GM12875 (cell line): Measurements from ENCODE around the gene FXYD3.
"Not testable (repeated sequence)": the region's sequence is repeated elsewhere in the genome, so short reads cannot be mapped to it uniquely, and the experiment has no call there.

ENCODE experiments used
- H3K4me3 ChIP-seq: one replicate; pipeline ENCODE4 v1.5.1; 2011; ENCODE audit warnings: low read depth, low read length, control low read depth
- TF ChIP-seq, protein P1 (sequence below): IDR thresholded peaks from 2 replicates; pipeline ENCODE4 v1.5.1; 2011; ENCODE audit warnings: low read depth, mild to moderate bottlenecking, control low read depth, inconsistent platforms, low read length, moderate library complexity, borderline replicate concordance; ENCODE audit not compliant: insufficient read depth

FXYD3 gene

DNA sequence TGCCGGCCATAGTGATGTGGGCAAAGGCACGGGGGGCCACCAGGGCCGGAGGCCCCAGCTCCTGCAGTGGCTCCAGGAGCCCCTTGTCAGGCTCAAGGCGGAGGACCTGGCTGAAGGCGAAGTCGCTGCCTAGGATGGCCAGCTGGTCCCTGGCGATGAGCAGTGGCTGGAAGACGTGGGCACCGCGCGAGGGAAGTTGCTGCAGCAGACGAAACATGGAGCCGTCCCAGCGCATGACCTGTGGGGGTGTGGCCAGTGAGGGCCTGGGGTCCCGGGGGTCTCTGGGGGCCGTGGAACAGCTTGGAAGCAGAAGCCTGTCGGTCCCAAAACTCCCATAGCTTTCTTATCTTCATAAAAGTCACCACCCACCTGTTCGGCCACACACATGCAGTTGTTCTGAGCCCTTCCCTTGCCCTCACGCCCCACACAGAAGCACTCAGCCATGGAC, 9.7 kb downstream of the FXYD3 start:
- TF ChIP-seq, protein P1, sequence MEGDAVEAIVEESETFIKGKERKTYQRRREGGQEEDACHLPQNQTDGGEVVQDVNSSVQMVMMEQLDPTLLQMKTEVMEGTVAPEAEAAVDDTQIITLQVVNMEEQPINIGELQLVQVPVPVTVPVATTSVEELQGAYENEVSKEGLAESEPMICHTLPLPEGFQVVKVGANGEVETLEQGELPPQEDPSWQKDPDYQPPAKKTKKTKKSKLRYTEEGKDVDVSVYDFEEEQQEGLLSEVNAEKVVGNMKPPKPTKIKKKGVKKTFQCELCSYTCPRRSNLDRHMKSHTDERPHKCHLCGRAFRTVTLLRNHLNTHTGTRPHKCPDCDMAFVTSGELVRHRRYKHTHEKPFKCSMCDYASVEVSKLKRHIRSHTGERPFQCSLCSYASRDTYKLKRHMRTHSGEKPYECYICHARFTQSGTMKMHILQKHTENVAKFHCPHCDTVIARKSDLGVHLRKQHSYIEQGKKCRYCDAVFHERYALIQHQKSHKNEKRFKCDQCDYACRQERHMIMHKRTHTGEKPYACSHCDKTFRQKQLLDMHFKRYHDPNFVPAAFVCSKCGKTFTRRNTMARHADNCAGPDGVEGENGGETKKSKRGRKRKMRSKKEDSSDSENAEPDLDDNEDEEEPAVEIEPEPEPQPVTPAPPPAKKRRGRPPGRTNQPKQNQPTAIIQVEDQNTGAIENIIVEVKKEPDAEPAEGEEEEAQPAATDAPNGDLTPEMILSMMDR = no peak
- H3K4me3 ChIP-seq = no peak overlapping the region

DNA sequence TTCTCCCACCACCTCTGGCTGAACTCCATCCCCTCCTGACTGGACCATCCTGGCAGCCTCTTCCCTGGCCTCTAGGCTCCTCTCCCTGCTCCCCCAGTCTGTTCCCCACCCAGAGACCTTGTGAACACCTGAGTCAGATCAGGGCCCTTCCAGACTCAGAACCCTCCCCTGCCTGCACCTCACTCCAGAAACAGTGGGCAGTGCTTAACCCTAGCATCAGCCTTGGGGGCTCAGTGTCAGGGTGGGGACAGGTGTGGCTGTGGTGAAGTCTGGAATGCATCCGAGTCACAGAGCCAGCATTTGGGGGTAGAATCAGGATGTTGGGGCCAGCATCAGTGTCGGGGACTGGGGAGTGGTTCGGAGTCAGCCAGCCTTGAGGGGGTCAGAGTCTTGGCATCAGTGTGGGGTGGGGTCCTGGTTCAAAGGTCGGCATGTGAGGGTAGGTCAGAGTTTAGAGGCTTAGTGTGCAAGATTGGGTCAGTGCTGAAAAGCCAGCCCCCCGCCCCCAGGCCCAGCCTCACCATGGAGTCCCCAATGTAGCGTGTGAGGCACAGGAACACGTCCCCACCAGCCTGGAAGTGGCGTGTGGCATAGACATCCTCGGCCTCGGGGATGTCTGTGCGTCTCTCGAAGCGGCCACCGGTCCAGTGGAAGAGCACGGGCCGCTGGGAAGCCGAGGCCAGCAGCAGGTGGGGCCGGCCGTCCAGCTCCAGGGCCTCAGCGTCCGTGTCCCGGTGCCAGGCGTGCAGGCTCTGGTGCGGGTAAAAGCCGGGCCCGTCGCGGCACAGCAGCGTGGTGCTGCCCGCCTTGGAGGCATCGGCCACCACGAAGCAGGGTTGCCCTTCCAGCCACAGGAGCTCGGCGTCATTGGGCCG, 10.4 kb downstream of the FXYD3 start:
- H3K4me3 ChIP-seq = no peak overlapping the region
- TF ChIP-seq, protein P1 = no peak

DNA sequence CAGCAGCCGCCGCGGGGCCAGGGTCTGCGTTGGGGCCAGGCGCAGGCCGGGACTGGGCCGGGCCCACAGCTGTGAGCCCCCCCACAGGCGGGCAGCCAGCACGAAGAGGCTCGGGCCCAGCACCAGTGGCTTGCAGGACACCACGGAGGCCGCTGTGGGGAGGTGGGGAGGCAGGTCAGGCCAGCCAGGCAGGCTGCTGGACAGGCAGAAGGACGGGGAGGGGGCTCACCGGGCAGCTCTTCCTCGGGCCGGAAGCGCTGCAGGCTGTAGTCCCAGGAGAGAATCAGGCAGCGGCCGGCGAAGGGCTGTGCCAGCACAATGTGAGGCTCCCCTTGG, 11.0 kb downstream of the FXYD3 start:
- TF ChIP-seq, protein P1 = no peak
- no peak overlapping the region for H3K4me3 ChIP-seq

DNA sequence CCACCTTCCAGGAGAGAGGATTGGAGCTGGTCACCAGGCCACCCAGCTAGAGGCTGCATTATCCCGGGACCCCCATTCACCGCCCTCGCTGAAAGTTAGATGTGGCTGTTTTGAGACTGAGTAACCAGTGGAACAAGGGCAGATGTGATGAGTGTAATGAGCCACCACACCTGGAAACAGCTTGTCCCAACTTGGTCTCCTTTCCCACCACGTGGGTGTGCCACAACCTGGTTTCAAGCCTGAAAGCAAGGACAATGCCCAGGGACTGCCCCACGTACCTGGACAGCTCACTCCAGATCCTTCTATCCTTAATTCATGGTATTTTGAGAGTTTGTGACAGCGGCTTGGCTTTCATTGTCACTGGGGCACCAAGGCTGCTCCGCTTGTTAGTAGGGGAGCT, 12.2 kb downstream of the FXYD3 start:
- no peak overlapping the region for H3K4me3 ChIP-seq
- TF ChIP-seq, protein P1 = no peak

DNA sequence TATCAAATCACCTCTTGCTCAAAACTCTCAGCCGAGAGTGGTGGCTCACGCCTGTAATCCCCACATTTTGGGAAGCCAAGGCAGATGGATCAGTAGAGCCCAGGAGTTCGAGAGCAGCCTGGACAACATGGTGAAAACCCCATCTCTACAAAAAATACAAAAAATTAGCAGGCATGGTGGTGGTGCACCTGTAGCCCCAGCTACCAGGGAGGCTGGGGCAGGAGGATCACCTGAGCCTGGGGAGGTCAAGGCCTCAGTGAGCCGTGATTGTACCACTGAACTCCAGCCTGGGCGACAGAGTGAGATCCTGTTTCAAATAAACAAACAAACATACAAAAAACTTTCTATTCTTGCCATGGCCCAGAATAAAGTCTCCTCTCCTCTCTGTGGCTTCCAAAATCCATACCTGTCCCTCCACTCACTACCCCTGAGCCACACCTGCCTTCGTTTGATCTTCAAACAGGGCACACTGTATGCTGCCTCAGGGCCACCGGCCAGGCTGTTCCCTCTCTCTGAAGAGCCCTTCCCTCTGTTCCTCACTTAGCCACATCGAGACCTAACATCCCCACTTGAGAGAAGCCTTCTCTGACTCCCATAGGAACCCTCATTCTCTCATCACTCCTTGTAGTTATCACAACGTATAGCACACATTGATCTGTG, 12.9 kb downstream of the FXYD3 start:
- TF ChIP-seq, protein P1 = no peak
- H3K4me3 ChIP-seq = no peak overlapping the region

DNA sequence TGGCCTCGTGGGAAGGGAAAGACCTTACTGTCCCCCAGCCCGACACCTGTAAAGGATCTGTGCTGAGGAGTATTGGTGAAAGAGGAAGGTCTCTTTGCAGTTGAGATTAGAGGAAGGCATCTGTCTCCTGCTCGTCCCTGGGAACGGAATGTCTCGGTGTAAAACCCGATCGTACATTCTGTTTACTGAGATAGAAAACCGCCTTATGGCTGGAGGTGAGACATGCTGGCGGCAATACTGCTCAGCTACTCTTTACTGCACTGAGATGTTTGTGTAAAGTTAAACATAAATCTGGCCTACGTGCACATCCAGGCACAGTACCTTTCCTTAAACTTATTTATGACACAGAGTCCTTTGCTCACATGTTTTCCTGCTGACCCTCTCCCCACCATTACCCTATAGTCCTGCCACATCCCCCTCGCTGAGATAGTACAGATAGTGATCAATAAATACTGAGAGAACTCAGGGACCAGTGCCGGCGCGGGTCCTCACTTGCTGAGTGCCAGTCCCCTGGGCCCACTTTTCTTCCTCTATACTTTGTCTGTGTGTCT, 14.2 kb downstream of the FXYD3 start:
- not testable (repeated sequence) for H3K4me3 ChIP-seq

DNA sequence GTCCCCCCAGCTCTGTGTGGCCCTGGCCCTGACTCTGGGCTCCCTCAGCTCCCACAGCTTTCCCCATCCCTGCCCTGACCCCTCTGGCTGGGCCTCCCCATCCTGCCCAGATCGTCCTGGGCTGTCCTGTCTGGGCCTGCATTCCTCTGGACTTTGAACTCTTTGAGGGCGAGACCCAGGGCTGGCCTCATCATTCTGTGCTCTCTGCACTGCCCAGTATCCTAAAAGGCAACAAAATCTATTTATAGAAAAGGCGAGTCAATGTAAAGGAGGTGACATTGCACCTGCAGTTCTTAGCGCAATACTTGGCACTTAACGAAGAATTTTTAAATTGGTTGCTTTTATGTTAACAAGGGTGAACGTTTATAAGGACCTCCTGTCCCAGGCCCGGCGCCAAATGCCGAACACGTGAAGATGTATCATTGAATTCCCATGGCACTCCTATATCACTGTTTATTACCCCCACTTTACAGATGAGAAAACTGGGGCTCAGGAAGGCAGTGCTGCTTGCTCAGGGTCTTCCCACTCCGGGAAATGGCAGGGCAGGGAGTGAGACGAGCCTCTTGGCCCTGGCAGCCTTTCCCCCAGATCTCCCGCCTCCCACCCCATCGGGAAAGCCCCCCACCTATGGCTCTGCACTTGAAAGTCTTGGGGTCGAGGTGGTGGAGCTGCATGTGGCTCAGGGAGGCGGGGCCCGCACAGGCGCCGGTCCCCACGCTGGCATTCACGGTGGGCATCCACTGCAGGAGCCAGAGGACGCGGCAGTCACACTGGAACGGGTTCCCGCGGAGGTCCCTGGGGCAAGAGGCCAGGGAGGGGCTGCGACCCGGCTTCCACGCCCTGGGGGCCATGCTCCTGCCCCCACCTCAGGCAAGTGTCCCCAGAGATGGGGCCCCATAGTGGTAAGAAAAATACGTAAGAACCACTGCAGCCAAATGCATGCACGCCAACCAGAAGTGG, 15.4 kb downstream of the FXYD3 start:
- TF ChIP-seq, protein P1 = no peak
- H3K4me3 ChIP-seq = no peak overlapping the region
